Activated naive CD8-positive, alpha-beta T cell (primary cell): ENCODE results near the gene SULT1B1.

Experiments used
- H3K27ac Mint-ChIP-seq: one replicate; pipeline ENCODE4 v1.8.0; 2021; ENCODE audit warnings: mixed read lengths
- H3K27me3 Mint-ChIP-seq: one replicate; pipeline ENCODE4 v1.8.0; 2021; ENCODE audit warnings: mixed read lengths
- H3K36me3 Mint-ChIP-seq: one replicate; pipeline ENCODE4 v1.8.0; 2021; ENCODE audit warnings: mixed read lengths
- H3K4me1 Mint-ChIP-seq: one replicate; pipeline ENCODE4 v1.8.0; 2021; ENCODE audit warnings: low read depth, mixed read lengths
- H3K4me3 Mint-ChIP-seq: one replicate; pipeline ENCODE4 v1.8.0; 2021; ENCODE audit warnings: mild to moderate bottlenecking, mixed read lengths
- H3K9me3 Mint-ChIP-seq: one replicate; pipeline ENCODE4 v1.8.0; 2021; ENCODE audit warnings: low read depth, mixed read lengths

The SULT1B1 gene

GRCh38 chr4:69764311-69764710, 3.9 kb upstream of the SULT1B1 start:
- no peaks in the 10 kb centered on the region for H3K27me3 Mint-ChIP-seq
- no peaks in the 10 kb centered on the region for H3K9me3 Mint-ChIP-seq
- no peak overlapping the region for H3K27ac Mint-ChIP-seq
- no peak overlapping the region for H3K4me3 Mint-ChIP-seq
- peaks cover 53% of the 10 kb centered on the region for H3K4me1 Mint-ChIP-seq
- peaks cover 2% of the 10 kb centered on the region for H3K36me3 Mint-ChIP-seq

- H3K4me3 Mint-ChIP-seq: peak overlapping the region; percentile 50
- peaks cover 62% of the 10 kb centered on the region for H3K4me1 Mint-ChIP-seq
- no peaks in the 10 kb centered on the region for H3K9me3 Mint-ChIP-seq
- peak overlapping the region; percentile 81 for H3K27ac Mint-ChIP-seq
- H3K36me3 Mint-ChIP-seq: peaks cover 2% of the 10 kb centered on the region
- no peaks in the 10 kb centered on the region for H3K27me3 Mint-ChIP-seq
These were observed 2.8 kb upstream of the SULT1B1 start for GRCh38 chr4:69763233-69763632.

- Mint-ChIP-seq H3K4me1 (peaks cover 81% of the 10 kb centered on the region), H3K36me3 (peaks cover 2% of the 10 kb centered on the region), H3K9me3 (no peaks in the 10 kb centered on the region), H3K27me3 (no peaks in the 10 kb centered on the region), H3K27ac (peak overlapping the region; percentile 71), H3K4me3 (peak overlapping the region; percentile 81)
These were observed 1.2 kb downstream of the SULT1B1 start for GRCh38 chr4:69759189-69759604.

GRCh38 chr4:69757464-69757863, 3.0 kb downstream of the SULT1B1 start:
- Mint-ChIP-seq H3K4me1 (peaks cover 69% of the 10 kb centered on the region), H3K4me3 (no peak overlapping the region)

GRCh38 chr4:69754926-69755580, 5.4 kb downstream of the SULT1B1 start:
- H3K27me3 Mint-ChIP-seq: no peaks in the 10 kb centered on the region
- no peak overlapping the region for H3K27ac Mint-ChIP-seq
- H3K9me3 Mint-ChIP-seq: peaks cover 8% of the 10 kb centered on the region
- peaks cover 58% of the 10 kb centered on the region for H3K4me1 Mint-ChIP-seq
- H3K4me3 Mint-ChIP-seq: no peak overlapping the region
- peaks cover 6% of the 10 kb centered on the region for H3K36me3 Mint-ChIP-seq

More at GRCh38 chr4:69757464-69757863, 3.0 kb downstream of the SULT1B1 start:
- Mint-ChIP-seq H3K27ac (no peak overlapping the region), H3K27me3 (no peaks in the 10 kb centered on the region), H3K9me3 (peaks cover 5% of the 10 kb centered on the region), H3K36me3 (no peaks in the 10 kb centered on the region)

DNA sequence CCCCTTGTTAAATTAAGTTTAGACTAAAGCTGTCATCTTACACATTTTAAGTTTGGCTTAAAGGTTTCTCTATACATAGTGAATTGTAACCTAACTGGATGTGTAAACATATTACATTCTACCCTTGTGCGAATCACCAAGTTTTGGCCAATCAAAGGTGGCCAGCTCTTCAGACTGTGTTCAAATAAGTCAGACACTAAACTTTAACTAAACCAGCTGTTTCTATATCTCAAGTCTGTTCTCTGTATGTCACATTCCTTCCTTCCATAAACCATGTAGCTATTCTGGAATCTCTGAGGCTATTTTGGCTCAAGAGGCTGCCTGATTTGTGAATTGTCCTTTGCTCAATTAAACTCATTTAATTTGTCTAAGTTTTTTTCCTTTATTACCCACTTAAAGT, 6.7 kb downstream of the SULT1B1 start:
- H3K27me3 Mint-ChIP-seq: no peaks in the 10 kb centered on the region
- H3K36me3 Mint-ChIP-seq: peaks cover 16% of the 10 kb centered on the region
- peaks cover 46% of the 10 kb centered on the region for H3K4me1 Mint-ChIP-seq

GRCh38 chr4:69750346-69750745, 10.1 kb downstream of the SULT1B1 start:
- H3K36me3 Mint-ChIP-seq: peaks cover 43% of the 10 kb centered on the region
- no peak overlapping the region for H3K4me3 Mint-ChIP-seq
- no peaks in the 10 kb centered on the region for H3K27me3 Mint-ChIP-seq
- H3K27ac Mint-ChIP-seq: no peak overlapping the region
- H3K4me1 Mint-ChIP-seq: peaks cover 16% of the 10 kb centered on the region
- H3K9me3 Mint-ChIP-seq: peaks cover 17% of the 10 kb centered on the region

More for the DNA sequence above, 6.7 kb downstream of the SULT1B1 start:
- Mint-ChIP-seq H3K9me3 (peaks cover 8% of the 10 kb centered on the region), H3K27ac (peak overlapping the region; percentile 13), H3K4me3 (no peak overlapping the region)

DNA sequence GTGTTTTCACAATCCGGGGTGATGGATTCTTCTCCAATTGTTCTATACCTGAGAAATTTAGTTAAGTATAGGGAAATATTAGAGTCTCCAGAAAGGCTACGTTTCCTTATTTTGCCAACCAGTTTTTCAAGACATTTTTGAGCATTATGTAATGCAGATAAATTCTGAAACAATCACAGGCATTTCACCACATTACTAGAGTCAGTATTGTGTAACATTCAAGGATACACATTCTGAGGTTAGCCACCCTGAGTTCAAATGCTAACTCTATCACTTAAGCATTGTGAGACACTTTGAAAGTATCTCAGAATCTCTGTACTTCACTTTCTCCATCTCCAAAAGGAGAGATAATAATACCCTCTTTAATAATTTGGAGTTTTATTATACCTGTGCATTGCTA, 10.6 kb downstream of the SULT1B1 start:
- Mint-ChIP-seq H3K36me3 (peaks cover 46% of the 10 kb centered on the region), H3K4me1 (peaks cover 11% of the 10 kb centered on the region)

DNA sequence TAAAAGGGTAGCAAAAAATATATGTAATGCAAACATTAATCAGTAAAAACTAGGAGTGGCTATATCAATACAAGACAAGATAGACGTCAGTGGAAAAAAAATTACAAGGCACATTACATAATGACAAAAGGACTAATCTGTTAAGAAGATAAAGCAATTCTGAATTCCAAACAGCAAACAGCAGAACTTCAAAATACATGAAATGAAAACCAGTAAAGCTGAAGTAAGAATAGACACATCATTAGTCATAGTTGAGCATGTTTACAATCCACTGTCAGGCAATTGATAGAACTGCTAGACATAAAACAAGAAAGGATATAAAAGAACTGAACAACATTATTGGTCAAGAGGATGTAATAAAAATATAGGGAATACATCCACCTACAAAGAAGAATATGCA, 12.2 kb downstream of the SULT1B1 start:
- H3K27me3 Mint-ChIP-seq: no peaks in the 10 kb centered on the region
- H3K27ac Mint-ChIP-seq: no peak overlapping the region
- H3K36me3 Mint-ChIP-seq: peaks cover 48% of the 10 kb centered on the region
- peaks cover 6% of the 10 kb centered on the region for H3K4me1 Mint-ChIP-seq
- H3K9me3 Mint-ChIP-seq: peaks cover 20% of the 10 kb centered on the region
- no peak overlapping the region for H3K4me3 Mint-ChIP-seq

More for the DNA sequence above, 10.6 kb downstream of the SULT1B1 start:
- Mint-ChIP-seq H3K27ac (no peak overlapping the region), H3K9me3 (peaks cover 17% of the 10 kb centered on the region), H3K27me3 (no peaks in the 10 kb centered on the region), H3K4me3 (no peak overlapping the region)

GRCh38 chr4:69744157-69744478, 16.3 kb downstream of the SULT1B1 start:
- H3K36me3 Mint-ChIP-seq: peaks cover 44% of the 10 kb centered on the region
- H3K4me3 Mint-ChIP-seq: no peak overlapping the region
- peaks cover 4% of the 10 kb centered on the region for H3K4me1 Mint-ChIP-seq
- H3K9me3 Mint-ChIP-seq: peaks cover 26% of the 10 kb centered on the region
- no peak overlapping the region for H3K27ac Mint-ChIP-seq
- H3K27me3 Mint-ChIP-seq: no peaks in the 10 kb centered on the region

DNA sequence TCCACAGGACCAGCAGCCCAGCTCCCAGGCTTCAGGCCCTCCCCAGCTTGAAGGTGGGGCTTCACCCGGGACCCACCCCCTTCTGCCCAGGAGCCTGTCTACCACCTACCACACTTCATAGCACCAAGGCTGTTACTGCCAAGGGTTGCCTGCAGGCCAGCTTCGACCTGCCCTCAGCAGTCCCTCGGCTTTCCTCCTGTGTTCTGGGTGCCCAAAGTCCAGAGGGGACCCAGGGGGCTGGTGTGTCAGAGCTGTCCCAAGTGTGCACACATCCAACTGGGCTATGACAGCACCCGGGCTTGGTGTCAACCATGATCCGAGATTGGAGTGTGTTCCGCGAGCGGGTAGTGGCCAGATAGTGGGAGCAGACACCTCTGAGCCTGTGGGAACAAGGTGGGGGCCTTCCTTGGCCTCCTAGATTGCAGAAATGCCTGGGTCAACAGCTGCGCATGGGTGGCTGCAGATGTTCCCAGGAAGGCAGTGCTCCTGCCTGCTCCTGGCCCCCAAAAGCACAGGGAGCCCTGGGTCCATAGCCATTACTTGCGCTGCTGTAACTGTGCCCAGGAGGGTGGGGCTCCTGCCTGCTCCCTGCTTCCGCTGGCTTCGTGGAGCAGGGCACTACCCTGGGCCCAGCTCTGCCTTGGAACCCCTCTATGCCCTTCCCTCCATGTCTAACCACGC, 16.8 kb downstream of the SULT1B1 start:
- Mint-ChIP-seq H3K27me3 (no peaks in the 10 kb centered on the region), H3K36me3 (peaks cover 42% of the 10 kb centered on the region), H3K4me3 (no peak overlapping the region), H3K9me3 (peaks cover 26% of the 10 kb centered on the region), H3K4me1 (peaks cover 4% of the 10 kb centered on the region), H3K27ac (no peak overlapping the region)

DNA sequence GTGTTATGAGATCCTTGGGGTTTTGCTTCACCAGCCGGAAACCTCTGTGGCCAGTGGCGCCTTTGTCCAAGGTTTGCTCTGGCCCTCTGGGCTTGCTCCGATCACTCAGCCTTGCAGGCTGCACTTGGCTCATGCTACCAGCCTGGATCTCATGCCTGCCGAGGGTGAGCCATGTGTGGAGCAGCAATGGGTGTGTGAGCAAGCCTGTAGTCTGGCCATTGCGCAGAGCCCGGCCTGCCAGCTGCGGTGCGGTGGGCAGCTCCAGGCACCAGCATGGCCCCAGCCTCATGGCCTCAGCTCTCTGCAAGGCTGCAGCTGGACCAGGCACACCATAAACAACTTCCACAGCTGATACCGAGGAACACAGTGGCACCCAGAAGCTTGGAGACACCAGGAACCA, 17.8 kb downstream of the SULT1B1 start:
- Mint-ChIP-seq H3K4me1 (peaks cover 2% of the 10 kb centered on the region), H3K4me3 (no peak overlapping the region), H3K27ac (no peak overlapping the region), H3K9me3 (peaks cover 26% of the 10 kb centered on the region), H3K36me3 (peaks cover 35% of the 10 kb centered on the region), H3K27me3 (no peaks in the 10 kb centered on the region)

DNA sequence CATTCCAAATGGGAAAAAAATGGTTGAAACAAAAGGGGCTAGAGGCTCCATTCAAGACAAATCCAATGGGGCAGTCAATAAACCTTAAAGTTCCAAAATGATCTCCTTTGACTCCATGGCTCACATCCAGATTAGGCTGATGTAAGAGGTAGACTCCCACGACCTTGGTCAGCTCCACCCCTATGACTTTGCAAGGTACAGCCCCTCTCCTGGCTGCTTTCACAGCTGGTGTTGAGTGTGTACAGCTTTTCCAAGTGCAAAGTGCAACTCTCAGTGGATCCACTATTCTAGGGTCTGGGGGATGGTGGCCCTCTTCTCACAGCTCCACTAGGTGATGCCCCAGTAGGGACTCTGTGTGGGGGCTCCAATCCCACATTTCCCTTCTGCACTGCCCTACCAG, 21.5 kb downstream of the SULT1B1 start:
- Mint-ChIP-seq H3K27me3 (no peaks in the 10 kb centered on the region), H3K4me1 (peaks cover 7% of the 10 kb centered on the region), H3K27ac (no peak overlapping the region), H3K36me3 (peaks cover 12% of the 10 kb centered on the region), H3K9me3 (peaks cover 14% of the 10 kb centered on the region), H3K4me3 (no peak overlapping the region)

GRCh38 chr4:69735119-69735518, 25.3 kb downstream of the SULT1B1 start:
- H3K4me1 Mint-ChIP-seq: peaks cover 4% of the 10 kb centered on the region
- no peak overlapping the region for H3K27ac Mint-ChIP-seq
- H3K9me3 Mint-ChIP-seq: peaks cover 6% of the 10 kb centered on the region
- H3K4me3 Mint-ChIP-seq: no peak overlapping the region
- no peaks in the 10 kb centered on the region for H3K27me3 Mint-ChIP-seq
- H3K36me3 Mint-ChIP-seq: peaks cover 13% of the 10 kb centered on the region

DNA sequence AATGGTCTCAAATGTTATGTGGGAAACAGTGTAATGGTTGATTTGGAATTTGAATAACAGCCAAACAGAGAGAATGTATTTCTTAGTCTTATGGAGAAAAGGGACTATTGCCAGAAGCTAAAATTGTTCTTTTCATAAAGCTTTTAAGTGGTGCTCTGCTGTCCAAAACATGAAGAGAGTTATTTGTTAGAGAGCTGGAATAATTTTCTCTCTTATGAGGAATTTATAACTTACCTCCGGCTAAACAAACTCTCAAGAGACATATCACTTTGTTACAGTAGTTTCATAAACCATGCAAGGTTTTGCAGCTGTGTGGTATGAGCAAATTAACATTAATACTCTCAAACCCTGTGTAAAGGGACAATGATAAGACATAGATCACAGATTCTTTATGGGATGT, 28.6 kb downstream of the SULT1B1 start:
- Mint-ChIP-seq H3K9me3 (no peaks in the 10 kb centered on the region), H3K27me3 (no peaks in the 10 kb centered on the region), H3K4me1 (peaks cover 3% of the 10 kb centered on the region), H3K4me3 (no peak overlapping the region), H3K36me3 (peaks cover 6% of the 10 kb centered on the region), H3K27ac (no peak overlapping the region)

GRCh38 chr4:69731241-69731640, 29.2 kb downstream of the SULT1B1 start:
- Mint-ChIP-seq H3K36me3 (peaks cover 6% of the 10 kb centered on the region), H3K9me3 (no peaks in the 10 kb centered on the region), H3K27me3 (no peaks in the 10 kb centered on the region), H3K27ac (no peak overlapping the region), H3K4me3 (no peak overlapping the region), H3K4me1 (peaks cover 8% of the 10 kb centered on the region)
